ENCODE results near the gene ZNF106. TPM values are rescaled to one million over a fixed set of nuclear protein-coding genes. Genes with fewer than 3 reads are reported as not detected.

Gene ZNF106
- total RNA-seq, 4 donors from 2014 or later: 38.6 to 50.2 (median 49.2) TPM

GRCh38 chr15:42408178-42408577, 82.8 kb downstream of the ZNF106 start:
- no peak for DNase-seq (ENCODE audit: low spot score in 2 of 2)
- no peaks in the 10 kb centered on the region for H3K27me3 ChIP-seq
- peaks cover 36% of the 10 kb centered on the region for H3K36me3 ChIP-seq
- H3K4me3 ChIP-seq: no peak overlapping the region
- no peaks in the 10 kb centered on the region for H3K9me3 ChIP-seq
- TF ChIP-seq EP300 (IDR thresholded peaks at IDR 0.05) (no peak), CTCF (IDR thresholded peaks at IDR 0.05) (no peak), POLR2A (IDR thresholded peaks at IDR 0.05) (no peak), POLR2AphosphoS5 (IDR thresholded peaks at IDR 0.05) (no peak)
- WGBS: 62% methylated on average over 4 of the region's 4 CpGs
- H3K27ac ChIP-seq: no peak overlapping the region
- H3K4me1 ChIP-seq: no peaks in the 10 kb centered on the region

- no peak for TF ChIP-seq POLR2AphosphoS5 (IDR thresholded peaks at IDR 0.05)
- TF ChIP-seq EP300 (IDR thresholded peaks at IDR 0.05): no peak
- TF ChIP-seq CTCF (IDR thresholded peaks at IDR 0.05): no peak
- no peak for TF ChIP-seq POLR2A (IDR thresholded peaks at IDR 0.05)
- H3K36me3 ChIP-seq: peaks cover 32% of the 10 kb centered on the region
These were observed 85.0 kb downstream of the ZNF106 start for GRCh38 chr15:42405863-42406482.

GRCh38 chr15:42404461-42405235, 86.3 kb downstream of the ZNF106 start:
- Histone ChIP-seq H3K27me3 (no peaks in the 10 kb centered on the region), H3K4me3 (no peak overlapping the region), H3K36me3 (peaks cover 26% of the 10 kb centered on the region), H3K4me1 (no peaks in the 10 kb centered on the region), H3K27ac (peak overlapping the region; percentile 23), H3K9me3 (no peaks in the 10 kb centered on the region)
- TF ChIP-seq POLR2A (IDR thresholded peaks at IDR 0.05) (no peak), CTCF (IDR thresholded peaks at IDR 0.05) (no peak), POLR2AphosphoS5 (IDR thresholded peaks at IDR 0.05) (no peak), EP300 (IDR thresholded peaks at IDR 0.05) (no peak)
- WGBS: 90% methylated on average over 11 of the region's 12 CpGs
- DNase-seq (ENCODE audit: low spot score in 2 of 2): peak in 1 of 2 donors; percentile 41

More at GRCh38 chr15:42405863-42406482, 85.0 kb downstream of the ZNF106 start:
- Histone ChIP-seq H3K27me3 (no peaks in the 10 kb centered on the region), H3K4me3 (no peak overlapping the region), H3K4me1 (no peaks in the 10 kb centered on the region), H3K27ac (no peak overlapping the region), H3K9me3 (no peaks in the 10 kb centered on the region)
- WGBS: 32% methylated on average over 6 of the region's 6 CpGs
- DNase-seq (ENCODE audit: low spot score in 2 of 2): no peak

GRCh38 chr15:42403389-42403788, 87.6 kb downstream of the ZNF106 start:
- no peak overlapping the region for H3K27ac ChIP-seq
- no peaks in the 10 kb centered on the region for H3K27me3 ChIP-seq
- H3K4me3 ChIP-seq: no peak overlapping the region
- no peak for TF ChIP-seq CTCF (IDR thresholded peaks at IDR 0.05)
- TF ChIP-seq POLR2AphosphoS5 (IDR thresholded peaks at IDR 0.05): no peak
- no peak for TF ChIP-seq EP300 (IDR thresholded peaks at IDR 0.05)
- H3K4me1 ChIP-seq: no peaks in the 10 kb centered on the region
- no peaks in the 10 kb centered on the region for H3K9me3 ChIP-seq
- WGBS: 100% methylated on average over 3 of the region's 7 CpGs
- DNase-seq (ENCODE audit: low spot score in 2 of 2): no peak
- H3K36me3 ChIP-seq: peaks cover 26% of the 10 kb centered on the region

- H3K9me3 ChIP-seq: no peaks in the 10 kb centered on the region
- WGBS: 85% methylated on average over 14 of the region's 15 CpGs
- no peak overlapping the region for H3K4me3 ChIP-seq
- H3K36me3 ChIP-seq: peaks cover 26% of the 10 kb centered on the region
- TF ChIP-seq CTCF (IDR thresholded peaks at IDR 0.05): no peak
- no peak for TF ChIP-seq POLR2AphosphoS5 (IDR thresholded peaks at IDR 0.05)
- TF ChIP-seq POLR2A (IDR thresholded peaks at IDR 0.05): no peak
- no peak for TF ChIP-seq EP300 (IDR thresholded peaks at IDR 0.05)
- H3K4me1 ChIP-seq: no peaks in the 10 kb centered on the region
- H3K27me3 ChIP-seq: no peaks in the 10 kb centered on the region
- H3K27ac ChIP-seq: no peak overlapping the region
- DNase-seq (ENCODE audit: low spot score in 2 of 2): no peak
These were observed 88.3 kb downstream of the ZNF106 start for GRCh38 chr15:42402455-42403205.

Measured in suprapubic skin (tissue), 4 donors.